ENCODE data around the gene NOD2. TPM values are rescaled to one million over a fixed set of nuclear protein-coding genes. Genes with fewer than 3 reads are reported as not detected.

The NOD2 gene
- total RNA-seq, 1 donor from 2014 or later = not detected

DNA sequence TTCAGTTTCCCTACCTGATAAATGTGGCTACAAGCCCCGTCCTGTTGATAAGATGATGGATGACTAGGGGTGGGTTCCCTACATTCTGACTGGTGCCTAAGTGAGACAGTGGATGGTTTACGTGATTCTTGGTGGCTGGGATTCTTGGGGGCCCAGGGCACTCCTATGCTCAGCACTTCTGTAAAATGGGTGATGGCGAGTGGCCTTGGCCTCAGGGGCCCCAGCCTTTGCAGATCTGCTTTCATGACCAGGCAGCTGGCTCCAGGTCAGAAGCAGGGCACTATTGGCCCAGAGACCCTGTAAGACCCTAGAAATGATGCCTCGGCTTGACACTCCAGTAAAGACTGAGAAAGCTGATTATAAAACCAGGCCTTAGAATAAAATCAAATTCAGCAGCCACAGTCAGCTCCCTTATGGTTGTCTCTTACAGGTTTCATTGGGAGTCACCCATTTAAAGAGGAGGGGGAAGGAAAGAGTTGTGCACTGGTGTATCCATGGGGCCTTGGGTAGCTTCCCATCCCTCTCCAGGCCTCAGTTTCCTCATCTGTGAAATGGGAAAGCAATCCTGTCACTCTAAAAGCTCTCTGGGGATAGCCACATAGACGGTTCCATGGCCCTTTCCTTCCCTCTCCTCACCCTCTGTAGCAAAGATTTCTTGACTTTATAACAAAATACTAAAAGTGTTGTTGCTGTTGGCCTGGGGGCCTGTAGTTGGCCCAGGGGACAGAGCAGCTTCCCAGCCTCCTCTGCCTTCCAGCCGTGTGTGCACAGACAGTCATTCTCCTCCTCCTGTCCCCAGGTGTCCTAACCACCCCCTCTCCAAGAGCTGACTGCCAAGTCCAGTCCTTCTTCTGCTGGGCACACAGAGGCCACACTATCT, 13.5 kb upstream of the NOD2 start:
- no peaks in the 10 kb centered on the region for H3K4me1 Mint-ChIP-seq
- Histone ChIP-seq H2AFZ (replicated peaks) (no peak overlapping the region), H3F3A (ENCODE audit: low read depth) (no peaks in the 10 kb centered on the region), H3K9ac (no peak overlapping the region), H3K79me2 (ENCODE audit: low read depth) (no peaks in the 10 kb centered on the region), H4K20me1 (ENCODE audit: low read depth) (no peaks in the 10 kb centered on the region), H3K27ac (no peak overlapping the region), H3K36me3 (no peaks in the 10 kb centered on the region), H3K4me2 (no peak overlapping the region), H3K4me1 (no peaks in the 10 kb centered on the region), H3K9me3 (ENCODE audit: low read depth) (no peaks in the 10 kb centered on the region), H3K4me3 (no peak overlapping the region), H3K27me3 (no peaks in the 10 kb centered on the region)
- H3K27ac Mint-ChIP-seq = no peak overlapping the region
- H3K9me3 Mint-ChIP-seq = no peaks in the 10 kb centered on the region
- H3K4me3 Mint-ChIP-seq = no peak overlapping the region
- peaks cover 7% of the 10 kb centered on the region for H3K27me3 Mint-ChIP-seq (ENCODE audit: insufficient read depth, low read depth)
- TF ChIP-seq EZH2phosphoT487 (IDR thresholded peaks at IDR 0.05) (no peak), EZH2 (IDR thresholded peaks at IDR 0.05) (no peak)
- TF ChIP-seq, protein P1, sequence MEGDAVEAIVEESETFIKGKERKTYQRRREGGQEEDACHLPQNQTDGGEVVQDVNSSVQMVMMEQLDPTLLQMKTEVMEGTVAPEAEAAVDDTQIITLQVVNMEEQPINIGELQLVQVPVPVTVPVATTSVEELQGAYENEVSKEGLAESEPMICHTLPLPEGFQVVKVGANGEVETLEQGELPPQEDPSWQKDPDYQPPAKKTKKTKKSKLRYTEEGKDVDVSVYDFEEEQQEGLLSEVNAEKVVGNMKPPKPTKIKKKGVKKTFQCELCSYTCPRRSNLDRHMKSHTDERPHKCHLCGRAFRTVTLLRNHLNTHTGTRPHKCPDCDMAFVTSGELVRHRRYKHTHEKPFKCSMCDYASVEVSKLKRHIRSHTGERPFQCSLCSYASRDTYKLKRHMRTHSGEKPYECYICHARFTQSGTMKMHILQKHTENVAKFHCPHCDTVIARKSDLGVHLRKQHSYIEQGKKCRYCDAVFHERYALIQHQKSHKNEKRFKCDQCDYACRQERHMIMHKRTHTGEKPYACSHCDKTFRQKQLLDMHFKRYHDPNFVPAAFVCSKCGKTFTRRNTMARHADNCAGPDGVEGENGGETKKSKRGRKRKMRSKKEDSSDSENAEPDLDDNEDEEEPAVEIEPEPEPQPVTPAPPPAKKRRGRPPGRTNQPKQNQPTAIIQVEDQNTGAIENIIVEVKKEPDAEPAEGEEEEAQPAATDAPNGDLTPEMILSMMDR (IDR thresholded peaks at IDR 0.05) = no peak
- no peak for DNase-seq (ENCODE audit: low spot score)
- H3K36me3 Mint-ChIP-seq = no peaks in the 10 kb centered on the region

DNA sequence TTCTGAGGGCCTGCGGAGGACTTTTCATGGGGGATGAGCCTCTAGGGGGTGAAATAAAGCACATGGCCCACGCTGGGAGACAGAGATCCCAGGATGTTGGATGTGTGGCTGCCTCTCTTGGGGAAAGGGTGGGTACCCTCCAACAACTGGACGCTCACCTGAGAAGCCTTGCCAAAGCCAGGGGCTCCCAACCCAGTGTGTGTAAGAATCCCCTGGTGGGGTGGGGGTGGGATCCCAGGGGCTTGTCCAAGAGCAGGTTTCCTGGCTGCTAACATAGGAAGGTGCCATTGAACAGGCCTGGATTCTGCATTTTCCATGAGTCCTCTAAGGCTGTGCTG, 12.9 kb upstream of the NOD2 start:
- Histone ChIP-seq H3K9me3 (ENCODE audit: low read depth) (no peaks in the 10 kb centered on the region), H2AFZ (replicated peaks) (no peak overlapping the region), H3K4me2 (no peak overlapping the region), H3K27ac (no peak overlapping the region), H3K27me3 (no peaks in the 10 kb centered on the region), H3K4me3 (no peak overlapping the region), H3K79me2 (ENCODE audit: low read depth) (no peaks in the 10 kb centered on the region), H3K36me3 (no peaks in the 10 kb centered on the region), H3K4me1 (no peaks in the 10 kb centered on the region), H4K20me1 (ENCODE audit: low read depth) (no peaks in the 10 kb centered on the region), H3F3A (ENCODE audit: low read depth) (no peaks in the 10 kb centered on the region), H3K9ac (no peak overlapping the region)
- no peak for TF ChIP-seq EZH2phosphoT487 (IDR thresholded peaks at IDR 0.05)
- no peak for TF ChIP-seq EZH2 (IDR thresholded peaks at IDR 0.05)
- TF ChIP-seq, protein P1 (IDR thresholded peaks at IDR 0.05) = no peak
- no peak for DNase-seq (ENCODE audit: low spot score)
- H3K27me3 Mint-ChIP-seq (ENCODE audit: insufficient read depth, low read depth) = peaks cover 7% of the 10 kb centered on the region
- H3K4me3 Mint-ChIP-seq = no peak overlapping the region
- no peaks in the 10 kb centered on the region for H3K4me1 Mint-ChIP-seq
- H3K36me3 Mint-ChIP-seq = no peaks in the 10 kb centered on the region
- no peak overlapping the region for H3K27ac Mint-ChIP-seq
- no peaks in the 10 kb centered on the region for H3K9me3 Mint-ChIP-seq

DNA sequence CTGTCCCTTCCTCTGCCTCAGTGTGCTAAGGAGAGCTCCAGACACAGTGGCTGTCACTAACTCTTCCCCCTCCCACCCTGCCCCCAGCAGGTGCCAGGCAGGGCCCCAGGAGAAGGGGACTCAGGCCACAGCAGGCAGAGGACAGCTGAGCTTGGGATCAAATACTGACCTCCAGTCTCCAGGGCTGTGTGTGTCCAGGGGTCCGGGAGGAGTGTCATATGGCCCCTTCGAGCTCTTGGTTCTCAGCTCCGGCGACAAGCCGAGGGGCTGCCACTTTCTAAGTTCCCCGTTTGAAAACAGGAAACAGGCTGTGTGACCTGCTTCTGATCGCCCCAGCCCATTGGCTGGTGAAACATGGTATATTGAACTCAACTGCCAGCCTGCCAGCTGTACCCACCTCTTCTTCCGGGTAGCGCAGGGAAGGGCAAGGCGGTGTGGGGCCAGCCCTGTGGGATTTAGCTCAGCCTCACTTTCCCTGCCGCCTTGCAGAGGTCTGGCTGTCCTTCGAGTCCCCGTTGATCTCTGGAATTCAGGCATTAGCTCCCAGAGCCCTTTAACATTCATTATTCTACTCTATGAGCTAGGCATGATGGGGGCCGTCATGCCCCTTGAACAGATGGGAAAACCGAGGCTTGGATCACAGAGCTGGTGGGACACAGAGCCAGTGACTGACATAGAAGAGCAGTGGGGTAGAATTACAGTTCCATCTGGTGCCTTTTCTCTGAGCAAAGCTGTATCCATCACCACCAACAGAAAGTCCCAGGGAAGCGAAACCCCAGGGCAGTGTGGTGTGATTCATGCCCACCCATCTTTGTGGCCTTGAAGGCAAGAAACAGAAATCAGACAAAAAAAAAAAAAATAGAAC, 12.2 kb upstream of the NOD2 start, which contains the start of gene SNX20:
Gene SNX20 (minus strand): TSS at position 292 of the 865 bp plus-strand sequence. CDS start 3,786 bp downstream, outside the sequence.
- Mint-ChIP-seq H3K4me3 (no peak within 1 kb of the TSS), H3K36me3 (no peaks in the 10 kb centered on the region), H3K27ac (no peak within 1 kb of the TSS), H3K9me3 (no peaks in the 10 kb centered on the region), H3K4me1 (no peaks in the 10 kb centered on the region), H3K27me3 (ENCODE audit: insufficient read depth, low read depth) (peaks cover 5% of the 10 kb centered on the region)
- Histone ChIP-seq H3K27ac (no peak within 1 kb of the TSS), H3K9me3 (ENCODE audit: low read depth) (no peaks in the 10 kb centered on the region), H3K36me3 (no peaks in the 10 kb centered on the region), H3K9ac (no peak within 1 kb of the TSS), H3K4me3 (no peak within 1 kb of the TSS), H3F3A (ENCODE audit: low read depth) (no peaks in the 10 kb centered on the region), H3K79me2 (ENCODE audit: low read depth) (no peaks in the 10 kb centered on the region), H3K4me1 (no peaks in the 10 kb centered on the region), H3K27me3 (no peaks in the 10 kb centered on the region), H2AFZ (replicated peaks) (no peak within 1 kb of the TSS), H4K20me1 (ENCODE audit: low read depth) (no peaks in the 10 kb centered on the region), H3K4me2 (no peak within 1 kb of the TSS)
- TF ChIP-seq EZH2 (IDR thresholded peaks at IDR 0.05) (no peak), EZH2phosphoT487 (IDR thresholded peaks at IDR 0.05) (no peak)
- TF ChIP-seq, protein P1 (IDR thresholded peaks at IDR 0.05) = no peak
- DNase-seq (ENCODE audit: low spot score) = no peak

Data from neural progenitor cell (in vitro differentiated cells).